ENCODE data around the gene PKD1L1.

Gene PKD1L1

DNA sequence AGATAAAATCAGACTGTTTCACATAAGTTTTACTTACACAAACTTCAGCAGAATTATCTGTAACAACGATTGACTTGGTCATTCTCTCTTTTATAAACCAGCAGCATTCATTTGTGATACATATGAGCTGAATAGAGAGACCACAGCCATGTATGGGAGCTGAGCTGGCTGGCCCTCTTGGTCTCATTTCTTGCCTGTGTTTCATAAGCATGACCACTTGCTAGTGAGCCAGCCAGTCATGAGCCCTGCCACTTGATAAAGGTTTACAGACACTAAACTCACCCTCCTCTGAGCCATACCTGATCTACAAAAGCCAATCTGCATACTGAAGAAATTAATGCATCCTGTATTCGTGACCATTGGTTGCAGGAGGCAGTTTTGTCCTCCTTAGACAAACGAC is 82.1 kb downstream of the PKD1L1 start:
- TF ChIP-seq MYC (IDR thresholded peaks at IDR 0.05; ENCODE audit: low read depth, low read length) (no peak), POLR2A (IDR thresholded peaks at IDR 0.05; ENCODE audit: extremely low read depth, insufficient read length) (no peak)
- TF ChIP-seq, protein P1, sequence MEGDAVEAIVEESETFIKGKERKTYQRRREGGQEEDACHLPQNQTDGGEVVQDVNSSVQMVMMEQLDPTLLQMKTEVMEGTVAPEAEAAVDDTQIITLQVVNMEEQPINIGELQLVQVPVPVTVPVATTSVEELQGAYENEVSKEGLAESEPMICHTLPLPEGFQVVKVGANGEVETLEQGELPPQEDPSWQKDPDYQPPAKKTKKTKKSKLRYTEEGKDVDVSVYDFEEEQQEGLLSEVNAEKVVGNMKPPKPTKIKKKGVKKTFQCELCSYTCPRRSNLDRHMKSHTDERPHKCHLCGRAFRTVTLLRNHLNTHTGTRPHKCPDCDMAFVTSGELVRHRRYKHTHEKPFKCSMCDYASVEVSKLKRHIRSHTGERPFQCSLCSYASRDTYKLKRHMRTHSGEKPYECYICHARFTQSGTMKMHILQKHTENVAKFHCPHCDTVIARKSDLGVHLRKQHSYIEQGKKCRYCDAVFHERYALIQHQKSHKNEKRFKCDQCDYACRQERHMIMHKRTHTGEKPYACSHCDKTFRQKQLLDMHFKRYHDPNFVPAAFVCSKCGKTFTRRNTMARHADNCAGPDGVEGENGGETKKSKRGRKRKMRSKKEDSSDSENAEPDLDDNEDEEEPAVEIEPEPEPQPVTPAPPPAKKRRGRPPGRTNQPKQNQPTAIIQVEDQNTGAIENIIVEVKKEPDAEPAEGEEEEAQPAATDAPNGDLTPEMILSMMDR (IDR thresholded peaks at IDR 0.05; ENCODE audit: low read depth, low read length), result no peak
- TF ChIP-seq, protein P2, sequence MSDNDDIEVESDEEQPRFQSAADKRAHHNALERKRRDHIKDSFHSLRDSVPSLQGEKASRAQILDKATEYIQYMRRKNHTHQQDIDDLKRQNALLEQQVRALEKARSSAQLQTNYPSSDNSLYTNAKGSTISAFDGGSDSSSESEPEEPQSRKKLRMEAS (IDR thresholded peaks at IDR 0.05; ENCODE audit: low read depth, low read length), result no peak
- no peak for DNase-seq (ENCODE audit: low read depth)
- no peak overlapping the region for H3K4me3 ChIP-seq (ENCODE audit: low read depth, low read length)

DNA sequence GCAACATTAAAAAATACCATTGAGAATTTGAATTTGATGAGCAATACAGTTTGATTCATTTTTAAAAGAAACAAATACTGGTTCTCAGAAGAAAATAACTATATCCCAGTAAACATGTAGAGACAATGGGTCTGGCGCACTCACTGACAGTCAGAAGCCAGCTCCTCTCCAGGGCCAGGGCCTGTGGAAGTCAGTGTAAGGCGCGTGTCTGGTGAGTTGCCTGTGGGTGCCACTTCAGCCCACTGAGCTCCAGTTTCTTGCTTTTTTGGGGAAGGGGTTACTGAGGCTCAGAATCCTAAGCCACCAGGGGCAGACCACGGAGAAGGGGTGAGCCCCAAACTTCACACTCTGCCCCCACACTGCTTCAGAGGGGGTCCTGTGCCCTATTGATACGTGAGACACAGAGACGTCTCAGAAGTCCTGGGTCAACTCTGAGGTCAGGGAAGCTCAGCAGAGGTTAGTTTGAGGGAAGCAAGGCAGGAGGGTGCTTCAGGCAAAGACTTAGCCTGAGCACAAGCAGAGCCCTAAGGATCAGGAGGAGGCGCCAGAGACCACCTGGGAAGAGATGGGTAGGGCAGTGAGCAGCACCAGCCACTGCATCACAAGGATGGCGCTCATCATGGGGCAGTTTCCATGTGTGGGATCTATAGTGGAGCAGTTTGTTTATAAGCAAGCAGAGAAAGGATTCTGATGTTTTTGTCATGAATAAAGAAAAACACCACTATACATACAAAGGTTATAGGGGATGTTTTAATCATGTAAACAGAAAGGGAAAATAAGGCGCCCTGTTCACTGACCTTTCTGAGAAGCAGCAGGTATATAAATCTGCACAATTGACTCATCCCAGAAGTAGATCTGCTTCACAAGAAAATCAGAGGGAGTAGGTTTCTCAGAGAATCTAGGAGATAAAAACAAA is 95.7 kb downstream of the PKD1L1 start:
- DNase-seq (ENCODE audit: low read depth), result no peak

DNA sequence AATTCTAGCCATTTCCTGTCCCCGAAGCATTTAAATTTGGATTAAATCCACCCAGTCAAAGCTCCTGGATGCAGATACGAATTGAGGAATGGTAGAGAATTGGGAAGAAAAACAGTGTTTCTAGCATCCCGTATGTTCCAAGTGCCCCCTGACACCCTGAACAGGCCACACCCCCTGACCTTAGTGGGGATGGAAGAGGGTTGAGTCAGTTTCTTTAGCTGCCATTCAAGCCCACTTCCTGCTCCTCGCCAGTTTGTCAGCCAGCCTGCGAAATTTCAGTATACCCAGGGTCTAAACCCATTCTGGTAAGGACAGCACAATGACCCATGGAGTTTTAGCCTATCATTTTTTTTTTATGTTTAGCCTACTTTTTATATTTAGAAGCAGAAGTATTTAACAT is 101.1 kb downstream of the PKD1L1 start:
- TF ChIP-seq POLR2A (IDR thresholded peaks at IDR 0.05; ENCODE audit: extremely low read depth, insufficient read length), result no peak
- TF ChIP-seq, protein P1 (IDR thresholded peaks at IDR 0.05; ENCODE audit: low read depth, low read length), result no peak
- TF ChIP-seq MYC (IDR thresholded peaks at IDR 0.05; ENCODE audit: low read depth, low read length), result no peak
- DNase-seq (ENCODE audit: low read depth), result no peak
- no peak overlapping the region for H3K4me3 ChIP-seq (ENCODE audit: low read depth, low read length)

More for the DNA sequence above, 95.7 kb downstream of the PKD1L1 start:
- H3K4me3 ChIP-seq (ENCODE audit: low read depth, low read length), result no peak overlapping the region
- TF ChIP-seq, protein P1 (IDR thresholded peaks at IDR 0.05; ENCODE audit: low read depth, low read length), result no peak
- TF ChIP-seq, protein P2 (IDR thresholded peaks at IDR 0.05; ENCODE audit: low read depth, low read length), result no peak
- no peak for TF ChIP-seq POLR2A (IDR thresholded peaks at IDR 0.05; ENCODE audit: extremely low read depth, insufficient read length)
- no peak for TF ChIP-seq MYC (IDR thresholded peaks at IDR 0.05; ENCODE audit: low read depth, low read length)

DNA sequence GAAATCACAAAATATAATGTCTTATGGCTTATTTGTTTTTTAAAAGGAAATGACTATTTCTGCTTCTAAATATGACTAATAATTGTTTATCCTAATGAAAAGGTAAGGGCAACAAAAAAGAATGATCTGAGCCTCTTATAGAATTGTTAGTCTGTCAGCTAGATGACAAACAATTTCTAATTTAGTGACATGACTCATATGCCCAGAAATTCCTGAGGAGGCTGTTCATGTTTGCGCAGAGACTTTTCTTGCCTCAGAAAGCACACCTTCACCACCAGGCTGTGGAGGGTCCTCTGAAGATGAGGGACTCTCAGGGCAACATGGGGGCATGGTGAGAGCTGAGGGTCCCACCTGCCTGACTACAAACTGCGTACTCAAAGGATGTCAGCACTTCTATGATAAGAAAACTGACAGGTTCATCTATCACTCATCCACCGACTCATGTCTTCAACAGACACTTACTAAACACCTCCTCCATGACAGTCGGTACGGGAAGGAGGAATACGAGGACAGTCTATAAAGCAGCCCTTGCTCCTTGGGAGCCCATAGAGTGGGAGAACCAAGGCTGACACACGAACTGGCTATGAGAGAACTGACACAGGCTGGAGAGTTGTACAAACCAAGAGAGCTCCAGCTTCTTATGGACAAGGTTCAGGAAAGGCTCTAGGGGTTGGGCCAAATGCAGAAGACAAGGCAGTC is 102.0 kb downstream of the PKD1L1 start:
- no peak for DNase-seq (ENCODE audit: low read depth)
- H3K4me3 ChIP-seq (ENCODE audit: low read depth, low read length), result no peak overlapping the region
- TF ChIP-seq MYC (IDR thresholded peaks at IDR 0.05; ENCODE audit: low read depth, low read length), result no peak
- TF ChIP-seq, protein P1 (IDR thresholded peaks at IDR 0.05; ENCODE audit: low read depth, low read length), result no peak
- no peak for TF ChIP-seq POLR2A (IDR thresholded peaks at IDR 0.05; ENCODE audit: extremely low read depth, insufficient read length)
- TF ChIP-seq, protein P2 (IDR thresholded peaks at IDR 0.05; ENCODE audit: low read depth, low read length), result no peak

DNA sequence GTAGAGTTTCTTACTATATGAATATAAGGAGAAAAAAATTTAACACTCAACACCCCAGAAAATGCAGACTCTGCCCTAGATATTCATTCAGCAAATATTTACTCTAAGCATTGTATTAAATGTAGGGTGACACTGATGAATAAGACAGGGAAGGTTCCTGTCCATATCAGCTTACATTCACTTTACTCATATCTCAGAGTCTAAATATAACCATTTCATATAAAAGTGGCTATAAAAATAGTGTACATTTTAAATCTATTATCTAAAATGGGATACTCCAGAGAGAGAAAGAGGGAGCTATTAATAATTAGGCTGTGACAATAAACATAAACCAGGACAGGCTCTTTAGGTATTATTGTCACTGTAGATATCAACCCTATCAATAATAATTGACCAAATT is 104.0 kb downstream of the PKD1L1 start:
- no peak overlapping the region for H3K4me3 ChIP-seq (ENCODE audit: low read depth, low read length)
- no peak for DNase-seq (ENCODE audit: low read depth)
- TF ChIP-seq, protein P1 (IDR thresholded peaks at IDR 0.05; ENCODE audit: low read depth, low read length), result no peak
- TF ChIP-seq POLR2A (IDR thresholded peaks at IDR 0.05; ENCODE audit: extremely low read depth, insufficient read length), result no peak
- TF ChIP-seq, protein P2 (IDR thresholded peaks at IDR 0.05; ENCODE audit: low read depth, low read length), result no peak
- TF ChIP-seq MYC (IDR thresholded peaks at IDR 0.05; ENCODE audit: low read depth, low read length), result no peak

Measured in NB4 (cell line).